Peyer's patch (tissue), 4 donors: ENCODE measurements around the gene MAP3K6.

Source experiments
- POLR2A ChIP-seq, 2 donors: fragments of 450-650 bp; IDR thresholded peaks; one replicate each; pipeline ENCODE4 v1.5.1; 2017; ENCODE audit warnings: antibody characterized with exemption in 2 of 2, mild to moderate bottlenecking in 2 of 2, moderate library complexity in 2 of 2
- TF ChIP-seq, protein P1 (sequence below), 6 experiments: fragments of 450-650 bp in 4 of 6; fragments of 200-600 bp in 2 of 6; sonication (generic) in 1 of 6; IDR thresholded peaks; one replicate each; pipeline ENCODE4 v1.5.1; 2017 to 2019; ENCODE audit warnings: antibody characterized with exemption in 6 of 6, mild to moderate bottlenecking in 3 of 6, moderate library complexity in 1 of 6

DNA sequence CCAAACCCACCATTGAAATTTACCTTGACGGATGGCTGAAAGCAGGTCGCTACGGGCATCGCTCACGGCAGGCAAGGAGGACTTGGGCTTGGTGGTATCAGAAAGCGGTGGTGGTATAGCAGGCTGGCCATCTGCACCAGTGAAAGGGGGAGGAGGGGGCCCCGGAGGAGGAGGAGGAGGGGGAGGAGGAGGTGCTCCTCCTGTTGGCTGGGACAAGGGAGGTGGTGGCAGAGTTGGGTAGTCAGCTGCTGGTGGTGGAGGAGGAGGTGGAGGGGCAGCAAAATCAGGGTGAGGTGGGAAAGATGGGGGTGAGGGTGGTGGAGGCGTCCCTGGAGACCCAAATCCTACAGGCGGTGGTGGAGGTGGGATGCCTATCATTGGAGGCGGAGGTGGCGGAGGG is 42.9 kb upstream of the MAP3K6 start:
- TF ChIP-seq, protein P1, sequence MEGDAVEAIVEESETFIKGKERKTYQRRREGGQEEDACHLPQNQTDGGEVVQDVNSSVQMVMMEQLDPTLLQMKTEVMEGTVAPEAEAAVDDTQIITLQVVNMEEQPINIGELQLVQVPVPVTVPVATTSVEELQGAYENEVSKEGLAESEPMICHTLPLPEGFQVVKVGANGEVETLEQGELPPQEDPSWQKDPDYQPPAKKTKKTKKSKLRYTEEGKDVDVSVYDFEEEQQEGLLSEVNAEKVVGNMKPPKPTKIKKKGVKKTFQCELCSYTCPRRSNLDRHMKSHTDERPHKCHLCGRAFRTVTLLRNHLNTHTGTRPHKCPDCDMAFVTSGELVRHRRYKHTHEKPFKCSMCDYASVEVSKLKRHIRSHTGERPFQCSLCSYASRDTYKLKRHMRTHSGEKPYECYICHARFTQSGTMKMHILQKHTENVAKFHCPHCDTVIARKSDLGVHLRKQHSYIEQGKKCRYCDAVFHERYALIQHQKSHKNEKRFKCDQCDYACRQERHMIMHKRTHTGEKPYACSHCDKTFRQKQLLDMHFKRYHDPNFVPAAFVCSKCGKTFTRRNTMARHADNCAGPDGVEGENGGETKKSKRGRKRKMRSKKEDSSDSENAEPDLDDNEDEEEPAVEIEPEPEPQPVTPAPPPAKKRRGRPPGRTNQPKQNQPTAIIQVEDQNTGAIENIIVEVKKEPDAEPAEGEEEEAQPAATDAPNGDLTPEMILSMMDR (IDR thresholded peaks at IDR 0.05) = no peak
- no peak for TF ChIP-seq POLR2A (IDR thresholded peaks at IDR 0.05)
